ENCODE measurements around the gene DTX1.

Gene DTX1

DNA sequence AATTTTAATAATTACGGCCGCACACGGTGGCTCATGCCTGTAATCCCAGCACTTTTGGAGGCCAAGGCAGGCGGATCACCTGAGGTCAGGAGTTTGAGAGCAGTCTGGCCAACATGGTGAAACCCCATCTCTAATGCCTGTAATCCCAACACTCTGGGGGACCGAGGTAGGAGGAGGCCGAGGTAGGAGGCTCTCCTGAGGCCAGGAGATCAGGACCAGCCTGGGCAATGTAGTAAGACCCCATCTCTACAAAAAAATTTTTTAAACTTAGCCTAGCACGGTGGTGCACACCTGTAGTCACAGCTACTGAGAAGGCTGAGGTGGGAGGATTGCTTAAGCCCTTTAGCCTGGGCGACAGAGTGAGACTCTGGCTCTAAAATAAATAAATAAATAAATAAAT lies 87.4 kb downstream of the DTX1 start:
- no peak for TF ChIP-seq CTCF (IDR thresholded peaks at IDR 0.05)

DNA sequence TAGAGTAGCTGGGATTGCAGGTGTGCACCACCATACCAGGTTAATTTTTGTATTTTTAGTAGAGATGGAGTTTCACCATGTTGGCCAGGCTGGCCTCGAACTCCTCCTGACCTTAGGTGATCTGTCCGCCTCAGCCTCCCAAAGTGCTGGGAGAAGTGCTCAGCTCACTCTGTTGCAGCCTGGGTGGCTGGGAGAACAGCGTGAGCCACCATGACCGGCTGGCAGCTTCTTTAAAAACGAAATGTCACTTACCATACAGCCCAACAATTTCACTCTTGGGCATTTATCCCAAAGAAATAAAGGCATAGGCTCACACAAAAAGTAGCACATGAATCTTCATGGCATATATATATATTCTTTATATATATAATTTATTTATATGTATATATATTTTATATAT lies 88.3 kb downstream of the DTX1 start:
- TF ChIP-seq CTCF (IDR thresholded peaks at IDR 0.05) = no peak

- TF ChIP-seq CTCF (IDR thresholded peaks at IDR 0.05) = no peak
Measured at GRCh38 chr12:113145720-113146551, 89.4 kb downstream of the DTX1 start.

- no peak for TF ChIP-seq CTCF (IDR thresholded peaks at IDR 0.05)
Measured at GRCh38 chr12:113146999-113147398, 90.5 kb downstream of the DTX1 start.

Data from LNCAP (cell line).